SK-N-SH treated with all-trans-retinoic acid at 6 μM for 48 hours (cell line): ENCODE data around the gene MRAS.

Experiments used
- ATAC-seq: fragments of 200-7000 bp; cut with Tn5 transposase; 3 replicates; pipeline ENCODE4 v1.9.1; 2020; ENCODE audit warnings: mild to moderate bottlenecking, moderate library complexity
- ARNTL ChIP-seq: fragments of 450-650 bp; formaldehyde crosslinking; IDR thresholded peaks from 2 replicates; pipeline ENCODE4 v1.5.0; 2020; ENCODE audit warnings: low read depth, mild to moderate bottlenecking, moderate library complexity, borderline replicate concordance
- CSDC2 ChIP-seq: fragments of 250-450 bp; sonication (Bioruptor Pico); IDR thresholded peaks from 2 replicates; pipeline ENCODE4 v1.5.0; 2020; ENCODE audit warnings: mild to moderate bottlenecking, moderate library complexity
- CSRNP3 ChIP-seq: fragments of 250-450 bp; sonication (Bioruptor Pico); IDR thresholded peaks from 2 replicates; pipeline ENCODE4 v1.5.1; 2021; ENCODE audit warnings: mild to moderate bottlenecking, moderate library complexity
- ESRRG ChIP-seq: fragments of 250-450 bp; sonication (Bioruptor Pico); IDR thresholded peaks from 2 replicates; pipeline ENCODE4 v1.6.1; 2021; ENCODE audit warnings: mild to moderate bottlenecking
- GLIS3 ChIP-seq: fragments of 250-450 bp; sonication (Bioruptor Pico); IDR thresholded peaks from 2 replicates; pipeline ENCODE4 v1.5.0; 2020; ENCODE audit warnings: mild to moderate bottlenecking, moderate library complexity
- ISL1 ChIP-seq: fragments of 250-450 bp; sonication (Bioruptor Pico); IDR thresholded peaks from 2 replicates; pipeline ENCODE4 v2.1.2; 2022; ENCODE audit warnings: mild to moderate bottlenecking, moderate library complexity
- OSR1 ChIP-seq: fragments of 250-450 bp; sonication (Bioruptor Pico); IDR thresholded peaks from 2 replicates; pipeline ENCODE4 v1.8.0; 2022; ENCODE audit warnings: moderate library complexity, mild to moderate bottlenecking, inconsistent platforms
- PATZ1 ChIP-seq: fragments of 250-450 bp; sonication (Bioruptor Pico); IDR thresholded peaks from 2 replicates; pipeline ENCODE4 v1.8.0; 2020; ENCODE audit warnings: mild to moderate bottlenecking, moderate library complexity, borderline replicate concordance
- POU6F1 ChIP-seq: fragments of 250-450 bp; sonication (Bioruptor Pico); IDR thresholded peaks from 2 replicates; pipeline ENCODE4 v1.8.0; 2021; ENCODE audit warnings: low read depth, mild to moderate bottlenecking, moderate library complexity, borderline replicate concordance
- PPARA ChIP-seq: fragments of 250-450 bp; sonication (Bioruptor Pico); IDR thresholded peaks from 2 replicates; pipeline ENCODE4 v1.5.0; 2020; ENCODE audit warnings: mild to moderate bottlenecking, borderline replicate concordance
- RARB ChIP-seq: fragments of 250-450 bp; sonication (Bioruptor Pico); IDR thresholded peaks from 2 replicates; pipeline ENCODE4 v1.8.0; 2021; ENCODE audit warnings: mild to moderate bottlenecking, moderate library complexity
- SNAI2 ChIP-seq: fragments of 250-450 bp; sonication (Bioruptor Pico); IDR thresholded peaks from 2 replicates; pipeline ENCODE4 v1.5.0; 2020; ENCODE audit warnings: mild to moderate bottlenecking, moderate library complexity
- TCF4 ChIP-seq: fragments of 250-450 bp; sonication (Bioruptor Pico); IDR thresholded peaks from 2 replicates; pipeline ENCODE4 v1.8.0; 2021; ENCODE audit warnings: mild to moderate bottlenecking, moderate library complexity, borderline replicate concordance
- TSHZ2 ChIP-seq: fragments of 250-450 bp; sonication (Bioruptor Pico); IDR thresholded peaks from 2 replicates; pipeline ENCODE4 v1.5.0; 2020; ENCODE audit warnings: mild to moderate bottlenecking, moderate library complexity
- ZC3H10 ChIP-seq: fragments of 250-450 bp; sonication (Bioruptor Pico); IDR thresholded peaks from 2 replicates; pipeline ENCODE4 v1.5.1; 2021; ENCODE audit warnings: mild to moderate bottlenecking, moderate library complexity
- ZFP3 ChIP-seq: fragments of 250-450 bp; sonication (Bioruptor Pico); IDR thresholded peaks from 2 replicates; pipeline ENCODE4 v1.5.0; 2020; ENCODE audit warnings: mild to moderate bottlenecking, moderate library complexity
- ZNF70 ChIP-seq: fragments of 450-650 bp; formaldehyde crosslinking; IDR thresholded peaks from 2 replicates; pipeline ENCODE4 v1.5.0; 2020; ENCODE audit warnings: mild to moderate bottlenecking, moderate library complexity

The MRAS gene

GRCh38 chr3:138338811-138339210, 9.6 kb upstream of the MRAS start:
- ATAC-seq = no peak
- TF ChIP-seq ZC3H10 = no peak
- TF ChIP-seq PPARA (CRISPR knock-in tag) = no peak
- TF ChIP-seq OSR1 (CRISPR knock-in tag) = no peak
- no peak for TF ChIP-seq RARB
- no peak for TF ChIP-seq TSHZ2 (CRISPR knock-in tag)
- no peak for TF ChIP-seq PATZ1
- TF ChIP-seq, all 23 proteins: peak for 0

- ATAC-seq = no peak
- TF ChIP-seq POU6F1 = no peak
- no peak for TF ChIP-seq ZNF70 (CRISPR knock-in tag)
- TF ChIP-seq CSDC2 (CRISPR knock-in tag) = no peak
- no peak for TF ChIP-seq GLIS3 (CRISPR knock-in tag)
- no peak for TF ChIP-seq SNAI2 (CRISPR knock-in tag)
- TF ChIP-seq ZFP3 (CRISPR knock-in tag) = no peak
- TF ChIP-seq PATZ1 = no peak
- TF ChIP-seq OSR1 (CRISPR knock-in tag) = no peak
- no peak for TF ChIP-seq ARNTL (CRISPR knock-in tag)
These were observed 7.9 kb upstream of the MRAS start for GRCh38 chr3:138340511-138340910.

GRCh38 chr3:138344754-138345153, 3.6 kb upstream of the MRAS start:
- ATAC-seq = no peak
- no peak for TF ChIP-seq CSRNP3 (CRISPR knock-in tag)
- TF ChIP-seq ESRRG (CRISPR knock-in tag) = no peak

- TF ChIP-seq ARNTL (CRISPR knock-in tag) = no peak
- no peak for TF ChIP-seq TSHZ2 (CRISPR knock-in tag)
- TF ChIP-seq ISL1 = no peak
- TF ChIP-seq CSDC2 (CRISPR knock-in tag) = no peak
- TF ChIP-seq TCF4 = no peak
- TF ChIP-seq GLIS3 (CRISPR knock-in tag) = no peak
- peak; percentile 55 for ATAC-seq
These were observed 668 bp downstream of the MRAS start for GRCh38 chr3:138348754-138349739.
